GM13976 (cell line): Measurements from ENCODE around the gene JAKMIP2.
"Not testable (repeated sequence)": the region's sequence is repeated elsewhere in the genome, so short reads cannot be mapped to it uniquely, and the experiment has no call there.

Experiments
- DNase-seq: peaks from one replicate; pipeline ENCODE4 v3.0.0; 2012; ENCODE audit warnings: low spot score
- in situ Hi-C: fragments of 300-500 bp; cut with MboI; formaldehyde crosslinking; loops from one replicate; pipeline ENCODE4 v1.12.0; 2022; ENCODE audit warnings: low sequenced_read_pairs, mixed read lengths, inconsistent platforms; ENCODE audit not compliant: unreplicated experiment
- TF ChIP-seq, protein P1 (sequence below): IDR thresholded peaks from 2 replicates; pipeline ENCODE4 v1.5.1; 2012; ENCODE audit warnings: borderline replicate concordance, mild to moderate bottlenecking; ENCODE audit not compliant: insufficient read depth; ENCODE audit errors: extremely low read depth, missing control alignments, control extremely low read depth

The JAKMIP2 gene

DNA sequence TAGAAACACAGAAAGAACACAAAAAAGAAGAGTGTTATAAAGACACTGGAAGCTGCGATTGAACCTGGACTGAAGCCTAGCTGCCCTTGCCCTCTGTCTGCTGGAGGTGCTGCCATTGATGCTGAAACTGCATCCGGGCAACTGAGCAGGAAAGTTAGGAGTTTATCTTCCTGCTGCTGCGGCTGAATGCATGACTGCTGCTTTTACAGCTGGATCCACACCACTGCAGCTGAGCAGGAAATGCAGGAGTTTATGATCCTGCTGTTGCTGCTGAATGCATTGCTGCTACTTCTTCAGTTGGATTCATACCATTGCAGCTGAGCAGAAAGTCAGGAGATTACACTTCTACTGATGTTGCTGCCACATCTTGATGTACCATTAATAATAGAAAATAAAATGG is 21.8 kb upstream of the JAKMIP2 start:
- in situ Hi-C loops = no loop called here
- TF ChIP-seq, protein P1, sequence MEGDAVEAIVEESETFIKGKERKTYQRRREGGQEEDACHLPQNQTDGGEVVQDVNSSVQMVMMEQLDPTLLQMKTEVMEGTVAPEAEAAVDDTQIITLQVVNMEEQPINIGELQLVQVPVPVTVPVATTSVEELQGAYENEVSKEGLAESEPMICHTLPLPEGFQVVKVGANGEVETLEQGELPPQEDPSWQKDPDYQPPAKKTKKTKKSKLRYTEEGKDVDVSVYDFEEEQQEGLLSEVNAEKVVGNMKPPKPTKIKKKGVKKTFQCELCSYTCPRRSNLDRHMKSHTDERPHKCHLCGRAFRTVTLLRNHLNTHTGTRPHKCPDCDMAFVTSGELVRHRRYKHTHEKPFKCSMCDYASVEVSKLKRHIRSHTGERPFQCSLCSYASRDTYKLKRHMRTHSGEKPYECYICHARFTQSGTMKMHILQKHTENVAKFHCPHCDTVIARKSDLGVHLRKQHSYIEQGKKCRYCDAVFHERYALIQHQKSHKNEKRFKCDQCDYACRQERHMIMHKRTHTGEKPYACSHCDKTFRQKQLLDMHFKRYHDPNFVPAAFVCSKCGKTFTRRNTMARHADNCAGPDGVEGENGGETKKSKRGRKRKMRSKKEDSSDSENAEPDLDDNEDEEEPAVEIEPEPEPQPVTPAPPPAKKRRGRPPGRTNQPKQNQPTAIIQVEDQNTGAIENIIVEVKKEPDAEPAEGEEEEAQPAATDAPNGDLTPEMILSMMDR = no peak
- DNase-seq = no peak

DNA sequence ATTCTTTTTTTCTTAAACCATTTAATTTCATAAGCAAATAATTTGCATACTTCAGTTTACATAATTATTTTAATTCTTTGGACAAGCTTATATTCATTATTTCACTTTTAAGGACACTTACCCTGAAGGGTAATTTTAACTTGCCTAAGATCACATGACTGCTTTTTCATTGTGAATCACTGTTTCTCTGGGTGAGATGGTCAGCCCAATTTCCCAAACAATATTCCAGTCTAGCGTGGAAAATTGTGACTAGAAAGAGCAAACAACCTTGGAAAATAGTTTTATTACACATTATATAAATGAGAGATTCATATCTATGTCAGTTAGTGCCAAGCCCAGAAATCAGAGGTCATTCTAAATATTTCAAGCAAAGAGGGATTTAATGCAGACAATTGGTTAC is 21.4 kb upstream of the JAKMIP2 start:
- in situ Hi-C loops = no loop called here
- DNase-seq = no peak
- TF ChIP-seq, protein P1 = no peak

DNA sequence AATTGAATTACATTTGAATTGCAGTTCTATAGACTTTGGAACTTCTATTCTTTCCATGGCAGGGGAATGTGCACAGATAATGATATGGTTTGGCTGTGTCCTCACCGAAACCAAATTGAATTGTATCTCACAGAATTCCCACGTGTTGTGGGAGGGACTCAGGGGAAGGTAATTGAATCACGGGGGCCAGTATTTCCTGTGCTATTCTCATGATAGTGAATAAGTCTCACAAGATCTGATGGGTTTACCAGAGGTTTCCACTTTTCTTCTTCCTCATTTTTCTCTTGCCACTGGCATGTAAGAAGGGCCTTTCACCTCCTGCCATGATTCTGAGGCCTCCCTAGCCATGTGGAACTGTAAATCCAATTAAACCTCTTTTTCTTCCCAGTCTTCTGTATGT is 20.6 kb upstream of the JAKMIP2 start:
- DNase-seq, in situ Hi-C loops: not testable (repeated sequence)

DNA sequence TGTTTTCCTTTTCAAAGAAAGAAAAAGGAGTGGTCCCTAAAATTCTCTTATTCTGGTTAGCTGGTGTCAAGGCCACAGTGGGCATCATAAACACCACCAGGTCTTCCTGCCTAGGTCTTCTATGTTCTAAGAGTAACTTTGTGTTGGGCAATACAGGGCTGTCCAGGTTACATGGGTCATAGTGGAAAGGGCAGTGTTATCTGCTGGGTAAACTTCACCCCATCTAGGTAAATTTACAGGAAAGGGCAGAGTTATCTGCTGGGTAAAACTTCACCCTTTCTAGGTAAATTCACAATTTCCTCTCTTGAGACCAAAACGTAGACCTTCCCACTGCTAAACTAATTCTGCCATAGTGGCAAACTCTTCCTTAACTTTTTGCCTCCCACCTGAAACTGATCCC is 18.9 kb upstream of the JAKMIP2 start:
- in situ Hi-C loops = no loop called here
- no peak for DNase-seq
- TF ChIP-seq, protein P1 = no peak

DNA sequence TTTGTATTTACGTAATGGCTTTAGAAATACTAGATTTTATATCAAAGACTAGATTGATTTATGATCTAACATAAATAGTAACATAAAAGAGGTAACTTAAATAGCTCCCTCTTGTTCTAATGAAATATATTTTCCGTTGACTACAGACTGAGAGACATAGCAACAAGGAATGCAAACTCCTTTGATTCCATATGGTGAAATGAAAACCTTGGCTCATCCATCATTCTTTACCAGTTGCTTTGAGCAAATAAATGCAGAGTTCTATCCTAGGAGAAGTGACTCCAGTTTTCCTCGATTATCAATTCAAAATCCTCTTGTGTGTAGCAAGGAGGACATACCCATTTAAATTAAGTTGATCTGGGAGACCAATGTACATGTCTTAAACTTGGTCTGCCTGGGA is 18.0 kb upstream of the JAKMIP2 start:
- no peak for DNase-seq
- in situ Hi-C loops = no loop called here
- TF ChIP-seq, protein P1 = no peak

DNA sequence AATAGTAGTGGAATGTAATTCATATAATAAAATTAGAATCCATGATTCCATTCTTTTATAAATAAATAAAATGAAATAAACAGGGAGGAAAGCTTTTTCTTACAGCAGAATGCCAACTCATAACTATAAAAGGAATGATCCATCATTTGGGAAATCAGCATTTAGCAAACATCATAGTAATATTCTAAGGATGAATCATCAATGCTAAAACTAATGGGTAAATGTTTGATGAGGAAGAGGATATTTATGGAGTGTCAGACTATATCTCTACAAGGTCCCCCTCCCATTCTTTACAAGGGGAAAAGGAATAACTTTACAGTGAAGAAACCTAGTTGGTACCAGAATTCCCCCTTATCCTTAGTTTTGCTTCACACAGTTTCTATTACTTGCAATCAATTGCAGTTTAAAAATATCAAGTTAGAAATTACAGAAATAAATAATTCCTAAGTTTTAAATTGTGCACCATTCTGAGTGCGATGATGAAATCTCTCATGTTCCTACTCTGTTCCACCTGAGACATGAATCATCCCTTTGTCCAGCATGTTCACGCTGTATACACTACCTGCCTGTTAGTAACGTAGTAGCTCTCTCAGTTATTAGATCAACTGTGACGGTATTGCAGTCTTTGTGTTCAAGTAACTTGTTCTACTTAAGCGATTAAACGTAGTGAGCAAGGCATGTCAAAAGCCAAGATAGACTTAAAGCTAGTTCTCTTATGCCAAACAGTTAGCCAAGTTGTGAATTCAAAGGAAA is 14.2 kb upstream of the JAKMIP2 start:
- in situ Hi-C loops = no loop called here
- TF ChIP-seq, protein P1 = no peak
- no peak for DNase-seq

DNA sequence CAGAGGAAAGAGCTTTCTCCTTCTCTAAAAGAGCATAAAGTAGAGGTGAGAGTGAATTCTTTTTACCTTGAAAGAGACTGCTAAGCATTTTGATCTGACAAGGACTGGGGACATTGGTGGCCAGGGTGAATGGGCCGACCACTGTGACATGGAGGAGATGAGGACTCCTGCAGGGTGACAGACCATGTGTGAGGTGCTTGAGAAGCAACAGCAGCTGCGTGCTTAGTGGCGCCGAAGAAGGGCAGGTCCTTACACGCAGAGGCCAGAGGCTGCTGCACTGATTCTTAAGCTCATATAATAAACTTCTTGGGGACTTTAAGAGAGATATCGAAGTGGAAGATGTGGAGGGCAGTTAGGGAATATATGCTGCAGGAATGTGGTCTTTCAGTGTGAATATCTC is 8.7 kb upstream of the JAKMIP2 start:
- in situ Hi-C loops = no loop called here
- no peak for DNase-seq
- TF ChIP-seq, protein P1 = no peak
